Spleen (tissue), 11 donors: ENCODE results near the gene WDR91. TPM values are rescaled to one million over a fixed set of nuclear protein-coding genes. Genes with fewer than 3 reads are reported as not detected.

Source experiments
- DNase-seq: peaks from one replicate; pipeline ENCODE4 v3.0.0-alpha.2; 2020
- H3K27ac ChIP-seq, 8 donors: fragments of 200-600 bp; sonication (generic) in 7 of 8; 1 replicate in 4 of 8; 2 replicates in 4 of 8; pipeline versions ENCODE4 v1.5.0 to v1.8.0; 2016 to 2021; ENCODE audit warnings: inconsistent platforms in 4 of 8, mild to moderate bottlenecking in 4 of 8, moderate library complexity in 1 of 8
- H3K27me3 ChIP-seq, 7 donors: fragments of 200-600 bp; sonication (generic) in 6 of 7; replicated peaks in 1 of 7; 1 replicate in 4 of 7; 2 replicates in 3 of 7; pipeline versions ENCODE4 v1.5.0 to v1.8.0; 2016 to 2021; ENCODE audit warnings: inconsistent platforms in 3 of 7, mild to moderate bottlenecking in 1 of 7
- H3K36me3 ChIP-seq, 6 donors: fragments of 200-600 bp; sonication (generic) in 5 of 6; 1 replicate in 4 of 6; 2 replicates in 2 of 6; pipeline versions ENCODE4 v1.5.0 to v1.8.0; 2016 to 2021; ENCODE audit warnings: inconsistent platforms in 2 of 6
- H3K4me1 ChIP-seq, 6 donors: fragments of 200-600 bp; sonication (generic) in 5 of 6; 1 replicate in 3 of 6; 2 replicates in 3 of 6; pipeline versions ENCODE4 v1.5.0 to v1.8.0; 2016 to 2021; ENCODE audit warnings: inconsistent platforms in 3 of 6
- H3K4me3 ChIP-seq, 8 donors: fragments of 200-600 bp; sonication (generic) in 7 of 8; 1 replicate in 4 of 8; 2 replicates in 4 of 8; pipeline versions ENCODE4 v1.5.0 to v1.8.0; 2016 to 2021; ENCODE audit warnings: inconsistent platforms in 4 of 8, mild to moderate bottlenecking in 4 of 8, moderate library complexity in 2 of 8
- H3K9me3 ChIP-seq, 8 donors: fragments of 200-600 bp; sonication (generic) in 7 of 8; 1 replicate in 4 of 8; 2 replicates in 4 of 8; pipeline versions ENCODE4 v1.5.0 to v1.8.0; 2016 to 2021; ENCODE audit warnings: inconsistent platforms in 4 of 8
- POLR2A ChIP-seq, 3 donors: fragments of 450-650 bp; IDR thresholded peaks; one replicate each; pipeline ENCODE4 v1.5.1; 2017; ENCODE audit warnings: antibody characterized with exemption in 3 of 3, mild to moderate bottlenecking in 1 of 3
- POLR2AphosphoS5 ChIP-seq, 3 donors: sonication (generic); formaldehyde crosslinking; IDR thresholded peaks; one replicate each; pipeline ENCODE4 v1.5.1; 2017; ENCODE audit warnings: antibody characterized with exemption in 3 of 3
- WGBS, 5 donors: extraction: QIAGEN DNeasy Blood & Tissue Kit in 3 of 5; methylation state at CpG; one replicate each; pipeline versions ENCODE4 v1.1.5 to v1.1.7; 2013 to 2018; 5-methylcytosine and 5-hydroxymethylcytosine counted together
- intact Hi-C: fragments of 100-400 bp; cut with DNase I; formaldehyde crosslinking; loops from one replicate; pipeline ENCODE4 v1.15.0; 2023; ENCODE audit warnings: low total_unique reads
- polyA plus RNA-seq, 3 donors: library from polyadenylated mRNA; stranded (reverse); fragments of 200-250 nt; gene quantifications; one replicate each; pipeline ENCODE4 v1.2.1, GENCODE V29; 2013
- total RNA-seq, 7 donors: library from RNA; depleted of rRNA in 3 of 7; stranded (reverse); fragments of >200 nt in 3 of 7; fragmentation: NEBNext Ultra II Directional in 4 of 7; extraction: Animal tissue kit (Norgen Biotek cat#: 25700) in 4 of 7; gene quantifications; one replicate each; pipeline versions ENCODE4 v1.1.0 to v1.2.1, GENCODE V29; 2016 to 2021
- TF ChIP-seq, protein P1 (sequence below), 11 experiments: fragments of 200-600 bp in 7 of 11; fragments of 450-650 bp in 4 of 11; sonication (generic) in 4 of 11; IDR thresholded peaks in 8 of 11; conservative IDR thresholded peaks in 3 of 11; 1 replicate in 7 of 11; 2 replicates in 4 of 11; pipeline versions ENCODE4 v1.4.0 to v1.8.0; 2016 to 2021; ENCODE audit warnings: antibody characterized with exemption in 11 of 11, inconsistent platforms in 4 of 11, mild to moderate bottlenecking in 1 of 11
- donor health status: healthy with polysubstance abuse.
- donor health status: DM: no; HTN: no; CAD: no; lungs with moderate emphysema.
- donor health status: DM: no; HTN: no; CAD: no.
- donor health status: Bipolar disorder and iron deficiency.
- donor health status: healthy.
- donor health status: DM: no; HTN: no; CAD: no.
- donor health status: DM: yes; HTN: yes; CAD: no.

The WDR91 gene
- total and polyA plus RNA-seq, 10 donors = 6.9 to 31.3 (median 21.0) TPM

DNA sequence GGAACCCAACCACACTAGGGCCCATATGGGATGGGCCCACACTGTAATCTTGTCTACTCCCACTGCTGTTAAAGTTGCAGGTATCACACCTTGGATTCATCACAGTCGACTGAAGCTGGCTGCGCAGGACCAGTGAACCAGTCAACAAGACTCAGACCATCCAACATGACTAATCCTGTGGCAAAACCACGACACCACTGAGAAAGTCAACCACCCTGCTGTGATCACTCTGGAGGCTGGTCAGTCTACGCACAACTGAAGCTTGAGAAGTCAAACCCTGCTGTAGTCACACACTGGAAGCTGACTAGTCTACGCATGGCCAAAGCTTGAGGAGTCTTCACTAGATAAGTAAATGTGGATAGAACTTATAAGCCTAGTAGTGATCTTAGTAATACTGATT is 31.2 kb downstream of the WDR91 start:
- Histone ChIP-seq H3K27ac (no peak overlapping the region), H3K4me3 (no peak overlapping the region), H3K27me3 (no peaks in the 10 kb centered on the region), H3K36me3 (peaks cover 0 to 59% (median 39%) of the 10 kb centered on the region in 6 donors), H3K9me3 (peaks cover 10 to 66% (median 47%) of the 10 kb centered on the region in 8 donors), H3K4me1 (no peaks in the 10 kb centered on the region)
- no peak for DNase-seq
- WGBS, 5 donors = 94 to 97% (median 95%) methylated on average over 5 of the region's 5 CpGs
- TF ChIP-seq POLR2AphosphoS5 (IDR thresholded peaks at IDR 0.05) (no peak), POLR2A (IDR thresholded peaks at IDR 0.05) (no peak)
- TF ChIP-seq, protein P1, sequence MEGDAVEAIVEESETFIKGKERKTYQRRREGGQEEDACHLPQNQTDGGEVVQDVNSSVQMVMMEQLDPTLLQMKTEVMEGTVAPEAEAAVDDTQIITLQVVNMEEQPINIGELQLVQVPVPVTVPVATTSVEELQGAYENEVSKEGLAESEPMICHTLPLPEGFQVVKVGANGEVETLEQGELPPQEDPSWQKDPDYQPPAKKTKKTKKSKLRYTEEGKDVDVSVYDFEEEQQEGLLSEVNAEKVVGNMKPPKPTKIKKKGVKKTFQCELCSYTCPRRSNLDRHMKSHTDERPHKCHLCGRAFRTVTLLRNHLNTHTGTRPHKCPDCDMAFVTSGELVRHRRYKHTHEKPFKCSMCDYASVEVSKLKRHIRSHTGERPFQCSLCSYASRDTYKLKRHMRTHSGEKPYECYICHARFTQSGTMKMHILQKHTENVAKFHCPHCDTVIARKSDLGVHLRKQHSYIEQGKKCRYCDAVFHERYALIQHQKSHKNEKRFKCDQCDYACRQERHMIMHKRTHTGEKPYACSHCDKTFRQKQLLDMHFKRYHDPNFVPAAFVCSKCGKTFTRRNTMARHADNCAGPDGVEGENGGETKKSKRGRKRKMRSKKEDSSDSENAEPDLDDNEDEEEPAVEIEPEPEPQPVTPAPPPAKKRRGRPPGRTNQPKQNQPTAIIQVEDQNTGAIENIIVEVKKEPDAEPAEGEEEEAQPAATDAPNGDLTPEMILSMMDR (IDR thresholded peaks at IDR 0.05 in 8 of 11, conservative IDR thresholded peaks at IDR 0.05 in 3 of 11) = no peak
- intact Hi-C loops = no loop called here

DNA sequence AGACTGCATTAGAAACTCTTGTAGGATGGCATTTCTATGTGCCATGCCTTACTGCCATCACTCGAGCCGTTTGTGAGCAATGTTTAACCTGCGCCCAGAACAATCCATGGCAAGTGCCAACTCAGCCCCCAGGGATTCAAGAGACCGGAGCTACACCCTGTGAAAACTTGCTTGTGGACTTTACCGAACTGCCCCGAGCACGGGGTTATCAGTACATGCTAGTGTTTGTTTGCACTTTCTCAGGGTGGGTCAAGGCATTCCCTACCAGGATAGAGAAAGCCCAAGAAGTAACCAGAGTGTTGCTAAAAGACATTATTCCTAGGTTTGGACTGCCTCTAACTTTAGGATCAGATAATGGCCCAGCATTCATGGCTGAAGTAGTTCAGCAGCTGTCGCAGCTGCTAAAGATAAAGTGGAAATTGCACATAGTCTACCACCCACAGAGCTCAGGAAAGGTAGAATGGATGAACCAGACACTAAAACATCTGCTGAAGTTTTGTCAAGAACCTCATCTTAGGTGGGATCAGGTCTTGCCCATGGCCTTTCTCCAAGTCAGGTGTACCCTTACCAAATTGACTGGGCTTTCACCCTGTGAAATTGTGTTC is 31.9 kb downstream of the WDR91 start:
- WGBS, 5 donors = 93 to 97% (median 96%) methylated on average over 8 of the region's 8 CpGs
- no peaks in the 10 kb centered on the region for H3K4me1 ChIP-seq
- no peak overlapping the region for H3K27ac ChIP-seq
- no peaks in the 10 kb centered on the region for H3K27me3 ChIP-seq
- DNase-seq = peak; percentile 17
- H3K9me3 ChIP-seq = peaks cover 10 to 63% (median 47%) of the 10 kb centered on the region in 8 donors
- H3K36me3 ChIP-seq = peaks cover 0 to 52% (median 32%) of the 10 kb centered on the region in 6 donors
- no peak overlapping the region for H3K4me3 ChIP-seq
- intact Hi-C loops = no loop called here
- TF ChIP-seq, protein P1 (IDR thresholded peaks at IDR 0.05 in 8 of 11, conservative IDR thresholded peaks at IDR 0.05 in 3 of 11) = no peak
- TF ChIP-seq POLR2AphosphoS5 (IDR thresholded peaks at IDR 0.05) (no peak), POLR2A (IDR thresholded peaks at IDR 0.05) (no peak)

DNA sequence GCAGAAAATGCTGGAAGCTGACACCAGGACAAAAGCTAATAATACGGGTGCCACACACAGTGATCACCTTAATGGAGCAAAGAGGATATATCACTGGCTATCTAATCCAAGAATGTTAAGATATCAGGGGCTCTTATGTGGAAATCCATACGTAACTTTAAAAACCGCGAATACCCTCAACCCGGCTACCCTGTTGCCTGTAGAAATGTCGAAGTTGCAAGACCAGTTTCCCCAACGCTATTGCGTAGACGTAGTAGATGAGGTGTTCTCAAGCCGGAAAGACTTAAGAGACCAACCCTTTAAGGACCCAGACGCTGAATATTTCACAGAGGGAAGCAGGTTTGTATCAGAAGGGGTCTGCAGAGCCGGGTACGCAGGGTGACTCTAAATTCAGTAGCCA is 33.0 kb downstream of the WDR91 start:
- WGBS, 5 donors = 85 to 93% (median 89%) methylated on average over 13 of the region's 13 CpGs

More for the DNA sequence above, 33.0 kb downstream of the WDR91 start:
- TF ChIP-seq POLR2A (IDR thresholded peaks at IDR 0.05) (no peak), POLR2AphosphoS5 (IDR thresholded peaks at IDR 0.05) (no peak)
- TF ChIP-seq, protein P1 (IDR thresholded peaks at IDR 0.05 in 8 of 11, conservative IDR thresholded peaks at IDR 0.05 in 3 of 11) = no peak
- DNase-seq = no peak
- Histone ChIP-seq H3K27ac (no peak overlapping the region), H3K4me1 (no peaks in the 10 kb centered on the region), H3K9me3 (peaks cover 10 to 52% (median 43%) of the 10 kb centered on the region in 8 donors), H3K4me3 (no peak overlapping the region), H3K36me3 (peaks cover 0 to 41% (median 21%) of the 10 kb centered on the region in 6 donors), H3K27me3 (no peaks in the 10 kb centered on the region)
- intact Hi-C loops = no loop called here
